HepG2 (cell line): Measurements from ENCODE around the gene NAV2. TPM values are rescaled to one million over a fixed set of nuclear protein-coding genes. Genes with fewer than 3 reads are reported as not detected.
A peak's percentile ranks its signal among the peaks of the same experiment; 100 is the strongest.

ENCODE experiments used
- ADNP ChIP-seq: sonication (generic); formaldehyde crosslinking; IDR thresholded peaks from 2 replicates; pipeline ENCODE4 v1.4.0; 2020; ENCODE audit warnings: missing genetic modification reagents
- ATAD3A ChIP-seq: sonication (generic); formaldehyde crosslinking; IDR thresholded peaks from 2 replicates; pipeline ENCODE4 v1.4.0; 2020; ENCODE audit warnings: missing genetic modification reagents
- BORCS8-MEF2B ChIP-seq: sonication (generic); formaldehyde crosslinking; IDR thresholded peaks from 2 replicates; pipeline ENCODE4 v1.8.0; 2022; ENCODE audit warnings: mild to moderate bottlenecking, missing genetic modification reagents
- GMEB2 ChIP-seq: IDR thresholded peaks from 2 replicates; pipeline ENCODE4 v1.6.1; 2016; ENCODE audit warnings: missing biosample characterization, missing genetic modification reagents, low read depth
- MAFG ChIP-seq: sonication (generic); formaldehyde crosslinking; IDR thresholded peaks from 2 replicates; pipeline ENCODE4 v1.5.1; 2020; ENCODE audit warnings: mild to moderate bottlenecking, missing genetic modification reagents
- MTF1 ChIP-seq: sonication (generic); formaldehyde crosslinking; IDR thresholded peaks from 2 replicates; pipeline ENCODE4 v1.5.0; 2020; ENCODE audit warnings: missing genetic modification reagents
- MZF1 ChIP-seq: sonication (generic); formaldehyde crosslinking; IDR thresholded peaks from 2 replicates; pipeline ENCODE4 v1.8.1; 2023; ENCODE audit warnings: mild to moderate bottlenecking, missing genetic modification reagents, borderline replicate concordance
- NR2F1 ChIP-seq, 2 experiments: fragments of 450-650 bp in 1 of 2; formaldehyde crosslinking in 1 of 2; IDR thresholded peaks; 2 replicates each; pipeline versions ENCODE4 v1.5.0 to v1.6.1; 2016 to 2020; ENCODE audit warnings: mild to moderate bottlenecking in 1 of 2, missing compliant biosample characterization in 1 of 2, missing genetic modification reagents in 1 of 2, moderate library complexity in 1 of 2
- PATZ1 ChIP-seq: sonication (generic); formaldehyde crosslinking; IDR thresholded peaks from 2 replicates; pipeline ENCODE4 v1.4.0; 2020; ENCODE audit warnings: missing genetic modification reagents
- TEAD2 ChIP-seq: sonication (generic); formaldehyde crosslinking; IDR thresholded peaks from 2 replicates; pipeline ENCODE4 v1.9.0; 2021; ENCODE audit warnings: missing genetic modification reagents
- ZBTB3 ChIP-seq: sonication (generic); formaldehyde crosslinking; IDR thresholded peaks from 2 replicates; pipeline ENCODE4 v1.4.0; 2020; ENCODE audit warnings: low read depth, mild to moderate bottlenecking, moderate library complexity, missing genetic modification reagents, borderline replicate concordance
- ZNF17 ChIP-seq: sonication (generic); formaldehyde crosslinking; IDR thresholded peaks from 2 replicates; pipeline ENCODE4 v1.5.0; 2020; ENCODE audit warnings: mild to moderate bottlenecking, missing genetic modification reagents
- ZNF230 ChIP-seq: sonication (generic); formaldehyde crosslinking; IDR thresholded peaks from 2 replicates; pipeline ENCODE4 v1.4.0; 2020; ENCODE audit warnings: mild to moderate bottlenecking, missing genetic modification reagents
- ZNF326 ChIP-seq: sonication (generic); formaldehyde crosslinking; IDR thresholded peaks from 2 replicates; pipeline ENCODE4 v1.4.0; 2020; ENCODE audit warnings: missing genetic modification reagents, borderline replicate concordance
- ZNF350 ChIP-seq: sonication (generic); formaldehyde crosslinking; IDR thresholded peaks from 2 replicates; pipeline ENCODE4 v1.4.0; 2020; ENCODE audit warnings: mild to moderate bottlenecking, low read depth, missing genetic modification reagents, borderline replicate concordance
- ZNF569 ChIP-seq: sonication (generic); formaldehyde crosslinking; IDR thresholded peaks from 2 replicates; pipeline ENCODE4 v1.5.0; 2020; ENCODE audit warnings: mild to moderate bottlenecking, missing genetic modification reagents, moderate library complexity, borderline replicate concordance
- ZNF576 ChIP-seq: sonication (generic); formaldehyde crosslinking; IDR thresholded peaks from 2 replicates; pipeline ENCODE4 v1.4.0; 2020; ENCODE audit warnings: mild to moderate bottlenecking, missing genetic modification reagents
- polyA plus RNA-seq, 8 experiments: library from polyadenylated mRNA; depleted of rRNA in 3 of 8; stranded (reverse) in 7 of 8; unstranded in 1 of 8; fragments of >200 nt; fragmentation: Illumina TruSeq in 4 of 8; extraction: Trizol in 4 of 8; gene quantifications; 2 replicates each; pipeline versions ENCODE4 v1.2.1 to v1.2.3, GENCODE V29; 2011 to 2016; ENCODE audit warnings: low read depth in 4 of 8, missing spikeins in 1 of 8, mixed read lengths in 1 of 8; ENCODE audit not compliant: insufficient read depth in 1 of 8
- total RNA-seq, 5 experiments: library from RNA; depleted of rRNA; stranded (reverse); fragments of >200 nt; fragmentation: Illumina TruSeq; extraction: Trizol; gene quantifications; 2 replicates each; pipeline ENCODE4 v1.2.3, GENCODE V29; 2016; ENCODE audit warnings: low read depth in 1 of 5
- TF ChIP-seq, protein P1 (sequence below): sonication (generic); formaldehyde crosslinking; IDR thresholded peaks from 2 replicates; pipeline ENCODE4 v1.4.0; 2020; ENCODE audit warnings: missing genetic modification reagents
- TF ChIP-seq, protein P2 (sequence below), 2 experiments: IDR thresholded peaks; 2 replicates each; pipeline ENCODE4 v1.6.1; 2011 to 2012; ENCODE audit warnings: low read length in 2 of 2, borderline replicate concordance in 1 of 2, low read depth in 1 of 2, mild to moderate bottlenecking in 1 of 2, moderate library complexity in 1 of 2

Gene NAV2
- total and polyA plus RNA-seq, 2 of the 13 experiments (the other 11 are each of a cell fraction or from before 2014, with no cell fraction given), result 9.3 to 34.6 TPM

GRCh38 chr11:19978668-19979518 is 266.3 kb downstream of the NAV2 start (continued):
- TF ChIP-seq BORCS8-MEF2B (CRISPR knock-in tag), result no peak
- TF ChIP-seq ADNP (CRISPR knock-in tag), result no peak
- TF ChIP-seq MZF1, result no peak
- TF ChIP-seq PATZ1 (CRISPR knock-in tag), result no peak
- TF ChIP-seq ZNF326 (CRISPR knock-in tag), result no peak
- TF ChIP-seq ZNF569 (CRISPR knock-in tag), result no peak
- TF ChIP-seq ZBTB3 (CRISPR knock-in tag), result no peak
- TF ChIP-seq ZNF230, result no peak
- no peak for TF ChIP-seq MAFG (CRISPR knock-in tag)
- no peak for TF ChIP-seq ATAD3A (CRISPR knock-in tag)
- no peak for TF ChIP-seq GMEB2 (CRISPR knock-in tag)
- TF ChIP-seq NR2F1 (CRISPR knock-in tag; IDR thresholded peaks at IDR 0.05), result peak in 1 of 2 experiments; percentile 68; a peak in 2 of 4 replicates
- TF ChIP-seq MTF1 (CRISPR knock-in tag), result no peak
- TF ChIP-seq, protein P1, sequence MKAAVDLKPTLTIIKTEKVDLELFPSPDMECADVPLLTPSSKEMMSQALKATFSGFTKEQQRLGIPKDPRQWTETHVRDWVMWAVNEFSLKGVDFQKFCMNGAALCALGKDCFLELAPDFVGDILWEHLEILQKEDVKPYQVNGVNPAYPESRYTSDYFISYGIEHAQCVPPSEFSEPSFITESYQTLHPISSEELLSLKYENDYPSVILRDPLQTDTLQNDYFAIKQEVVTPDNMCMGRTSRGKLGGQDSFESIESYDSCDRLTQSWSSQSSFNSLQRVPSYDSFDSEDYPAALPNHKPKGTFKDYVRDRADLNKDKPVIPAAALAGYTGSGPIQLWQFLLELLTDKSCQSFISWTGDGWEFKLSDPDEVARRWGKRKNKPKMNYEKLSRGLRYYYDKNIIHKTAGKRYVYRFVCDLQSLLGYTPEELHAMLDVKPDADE, result no peak
- no peak for TF ChIP-seq ZNF350 (CRISPR knock-in tag)
- no peak for TF ChIP-seq ZNF17 (CRISPR knock-in tag)
- TF ChIP-seq, protein P2, sequence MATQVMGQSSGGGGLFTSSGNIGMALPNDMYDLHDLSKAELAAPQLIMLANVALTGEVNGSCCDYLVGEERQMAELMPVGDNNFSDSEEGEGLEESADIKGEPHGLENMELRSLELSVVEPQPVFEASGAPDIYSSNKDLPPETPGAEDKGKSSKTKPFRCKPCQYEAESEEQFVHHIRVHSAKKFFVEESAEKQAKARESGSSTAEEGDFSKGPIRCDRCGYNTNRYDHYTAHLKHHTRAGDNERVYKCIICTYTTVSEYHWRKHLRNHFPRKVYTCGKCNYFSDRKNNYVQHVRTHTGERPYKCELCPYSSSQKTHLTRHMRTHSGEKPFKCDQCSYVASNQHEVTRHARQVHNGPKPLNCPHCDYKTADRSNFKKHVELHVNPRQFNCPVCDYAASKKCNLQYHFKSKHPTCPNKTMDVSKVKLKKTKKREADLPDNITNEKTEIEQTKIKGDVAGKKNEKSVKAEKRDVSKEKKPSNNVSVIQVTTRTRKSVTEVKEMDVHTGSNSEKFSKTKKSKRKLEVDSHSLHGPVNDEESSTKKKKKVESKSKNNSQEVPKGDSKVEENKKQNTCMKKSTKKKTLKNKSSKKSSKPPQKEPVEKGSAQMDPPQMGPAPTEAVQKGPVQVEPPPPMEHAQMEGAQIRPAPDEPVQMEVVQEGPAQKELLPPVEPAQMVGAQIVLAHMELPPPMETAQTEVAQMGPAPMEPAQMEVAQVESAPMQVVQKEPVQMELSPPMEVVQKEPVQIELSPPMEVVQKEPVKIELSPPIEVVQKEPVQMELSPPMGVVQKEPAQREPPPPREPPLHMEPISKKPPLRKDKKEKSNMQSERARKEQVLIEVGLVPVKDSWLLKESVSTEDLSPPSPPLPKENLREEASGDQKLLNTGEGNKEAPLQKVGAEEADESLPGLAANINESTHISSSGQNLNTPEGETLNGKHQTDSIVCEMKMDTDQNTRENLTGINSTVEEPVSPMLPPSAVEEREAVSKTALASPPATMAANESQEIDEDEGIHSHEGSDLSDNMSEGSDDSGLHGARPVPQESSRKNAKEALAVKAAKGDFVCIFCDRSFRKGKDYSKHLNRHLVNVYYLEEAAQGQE (IDR thresholded peaks at IDR 0.05; ENCODE audit: borderline replicate concordance in 1 of 2, low read depth in 1 of 2, low read length in 2 of 2), result peak in 1 of 2 experiments; percentile 45; a peak in 1 of 4 replicates
- TF ChIP-seq ZNF576 (CRISPR knock-in tag), result no peak
- TF ChIP-seq TEAD2 (CRISPR knock-in tag), result no peak
